SHP77 treated with DMSO at 0.1 percent for 48 hours (cell line): ENCODE results near the gene HNRNPL.
A peak's percentile ranks its signal among the peaks of the same experiment; 100 is the strongest.
"Not testable (repeated sequence)": the region's sequence is repeated elsewhere in the genome, so short reads cannot be mapped to it uniquely, and the experiment has no call there.

Experiments
- DNase-seq: peaks from one replicate; lab custom pipeline; 2025; lab: John Stamatoyannopoulos, UW

The HNRNPL gene

DNA sequence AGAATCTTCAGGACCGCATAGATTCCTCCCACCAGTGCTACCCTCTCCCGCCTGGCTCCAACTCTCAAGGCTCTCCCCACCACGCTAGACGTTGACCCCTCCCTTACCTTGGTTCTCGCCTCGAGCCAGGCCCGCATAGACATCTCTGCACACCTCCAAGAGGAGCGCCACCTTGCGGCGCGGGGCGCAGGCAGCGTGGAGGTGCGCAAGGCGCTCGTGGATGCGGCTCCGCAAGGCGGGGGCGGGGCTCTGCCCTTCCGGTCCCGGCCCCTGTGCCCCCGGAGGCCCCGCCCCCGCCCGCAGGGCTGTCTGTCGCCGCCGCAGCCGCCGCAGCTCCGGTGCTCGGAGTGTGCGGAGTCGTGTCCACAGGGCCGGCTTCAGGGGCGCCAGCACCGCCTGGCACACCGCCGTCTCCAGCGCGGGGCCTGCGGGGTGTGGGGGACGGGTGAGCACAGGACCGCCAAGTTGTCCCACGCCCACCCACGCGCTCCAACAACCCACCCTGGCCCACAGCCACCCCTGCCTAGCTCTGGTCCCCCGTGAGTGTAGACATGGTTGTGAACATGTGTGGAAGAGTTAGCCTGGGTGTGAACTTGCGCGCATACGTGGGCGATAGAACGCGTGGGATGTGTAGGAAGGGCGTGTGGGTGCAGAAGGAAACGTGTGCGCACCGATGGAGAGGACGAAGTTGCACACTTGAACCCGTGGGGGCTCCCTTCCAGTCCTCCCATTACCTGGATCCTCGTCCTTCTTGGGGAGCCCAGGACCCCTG lies 20.2 kb upstream of the HNRNPL start:
- peak; percentile 91 for DNase-seq

DNA sequence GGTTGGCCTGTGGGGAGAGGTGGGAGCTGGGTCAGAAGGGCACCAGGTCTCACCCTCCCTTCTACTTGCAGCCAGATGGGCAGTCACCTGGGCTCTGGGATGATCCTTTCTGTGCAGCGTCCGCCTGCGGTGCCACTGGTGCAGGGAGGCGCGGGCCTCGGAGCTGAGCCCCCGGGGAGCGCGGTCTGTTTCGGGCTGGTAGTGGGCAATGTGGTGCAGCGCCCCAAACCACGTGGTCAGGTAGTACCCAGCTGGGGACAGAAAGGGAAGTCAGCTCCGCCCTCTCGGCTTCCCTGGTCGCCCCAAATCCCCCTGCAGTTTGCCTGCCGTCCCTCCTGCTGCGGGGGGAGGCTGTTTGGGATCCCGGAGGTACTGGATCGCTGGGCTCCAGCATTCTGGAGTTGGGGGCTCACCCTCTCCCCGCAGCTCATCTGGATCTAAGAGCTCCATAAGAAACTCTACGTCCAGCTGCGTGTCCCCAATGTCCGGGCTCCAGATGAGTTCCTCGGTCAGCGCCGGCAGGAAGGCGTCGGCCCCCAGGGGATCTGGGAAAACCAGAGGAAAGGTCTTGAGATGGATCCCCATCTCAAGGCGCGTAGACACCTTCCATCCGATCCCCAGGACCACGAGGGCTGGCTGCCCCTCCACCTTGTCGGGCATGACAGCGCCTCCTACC lies 19.5 kb upstream of the HNRNPL start:
- no peak for DNase-seq

DNA sequence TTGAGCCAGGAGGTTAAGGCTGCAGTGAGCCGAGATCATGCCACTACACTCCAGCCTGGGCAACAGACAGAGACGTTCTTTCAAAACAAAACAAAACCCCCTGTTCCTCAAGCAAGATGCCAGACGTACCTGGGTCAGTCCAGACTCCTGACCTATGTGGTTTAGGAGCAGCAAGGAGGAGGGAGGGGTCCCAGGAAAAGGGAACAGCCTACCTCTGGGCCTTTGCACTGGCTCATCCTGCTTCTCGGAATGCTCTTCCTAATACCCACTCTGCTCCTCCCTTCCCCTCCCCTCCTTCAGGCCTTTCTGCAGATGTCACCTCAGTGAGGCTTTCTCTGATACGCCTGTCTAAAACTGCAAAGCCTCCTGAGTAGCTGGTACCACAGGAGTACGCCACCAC lies 18.8 kb upstream of the HNRNPL start:
- DNase-seq = no peak

DNA sequence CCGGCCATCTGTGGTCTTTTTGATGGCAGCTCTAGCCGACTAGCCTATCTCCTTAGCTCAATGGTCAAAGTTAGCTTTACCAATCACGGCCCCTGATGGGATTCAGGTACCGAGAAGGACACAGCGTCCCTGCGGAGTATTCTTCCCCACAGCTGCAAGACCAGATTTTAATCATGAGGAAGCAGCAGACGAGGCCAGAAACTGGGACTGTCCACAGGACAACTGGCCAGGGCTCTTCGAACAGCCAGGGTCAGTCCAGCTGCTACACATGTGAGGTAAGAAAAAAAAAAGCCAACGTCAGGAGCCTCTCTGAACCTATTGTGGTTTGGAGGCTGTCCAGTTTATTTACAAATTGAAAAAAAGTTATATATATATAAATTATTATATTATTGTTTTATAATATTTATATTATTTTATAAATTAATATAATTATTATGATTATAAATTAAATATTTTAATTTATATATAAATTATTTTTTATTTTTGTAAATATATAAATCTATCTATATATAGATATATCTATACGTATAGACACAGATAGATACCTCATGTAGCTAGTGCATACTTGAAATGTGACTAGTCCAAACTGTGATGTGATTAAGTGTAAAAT lies 17.5 kb upstream of the HNRNPL start:
- no peak for DNase-seq

DNA sequence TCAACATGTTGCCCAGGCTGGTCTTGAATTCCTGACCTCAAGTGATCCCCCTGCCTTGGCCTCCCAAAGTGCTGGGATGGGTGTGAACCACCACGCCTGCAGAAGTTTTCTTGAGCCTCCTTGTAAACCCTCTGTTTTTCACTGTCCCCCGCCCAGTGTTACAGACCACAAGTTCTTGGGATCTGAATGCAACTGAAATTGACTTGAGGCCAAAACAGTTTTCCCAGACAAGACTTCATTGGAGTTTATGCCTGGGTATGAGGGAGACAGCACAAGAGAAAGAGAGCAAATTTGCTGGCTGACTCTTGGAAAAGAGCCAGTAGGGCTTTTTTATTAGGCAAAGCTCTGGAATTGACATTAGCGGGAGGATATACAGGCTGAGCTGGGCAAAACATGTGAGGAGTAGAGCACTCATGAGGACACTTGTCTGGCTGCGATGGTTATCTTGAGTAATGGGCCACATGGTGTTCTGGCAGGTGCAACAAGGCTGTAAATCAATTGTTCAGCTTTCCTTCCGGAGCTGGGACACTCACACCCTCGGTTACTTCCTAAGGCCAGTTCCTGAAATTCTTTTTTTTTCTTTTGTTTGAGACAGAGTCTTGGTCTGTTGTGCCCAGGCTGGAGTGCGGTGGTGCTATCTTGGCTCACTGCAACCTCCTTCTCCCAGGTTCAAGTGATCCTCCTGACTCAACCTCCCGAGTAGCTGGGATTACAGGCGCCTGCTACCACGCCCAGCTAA lies 12.7 kb upstream of the HNRNPL start:
- DNase-seq = peak; percentile 94

DNA sequence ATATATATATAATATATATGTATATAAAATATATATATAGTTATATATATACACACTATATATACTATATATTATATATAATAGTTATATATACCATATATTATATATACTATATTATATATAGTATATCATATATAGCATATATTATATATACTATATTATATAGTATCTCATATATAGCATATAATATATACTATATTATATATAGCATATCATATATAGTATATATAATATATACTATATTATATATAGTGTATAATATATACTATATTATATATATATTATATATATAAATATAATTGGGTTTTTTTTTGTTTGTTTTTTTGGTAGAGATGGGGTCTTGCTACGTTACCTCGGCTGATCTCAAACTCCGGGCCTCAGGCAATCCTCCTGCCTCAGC lies 11.6 kb upstream of the HNRNPL start:
- DNase-seq = no peak

DNA sequence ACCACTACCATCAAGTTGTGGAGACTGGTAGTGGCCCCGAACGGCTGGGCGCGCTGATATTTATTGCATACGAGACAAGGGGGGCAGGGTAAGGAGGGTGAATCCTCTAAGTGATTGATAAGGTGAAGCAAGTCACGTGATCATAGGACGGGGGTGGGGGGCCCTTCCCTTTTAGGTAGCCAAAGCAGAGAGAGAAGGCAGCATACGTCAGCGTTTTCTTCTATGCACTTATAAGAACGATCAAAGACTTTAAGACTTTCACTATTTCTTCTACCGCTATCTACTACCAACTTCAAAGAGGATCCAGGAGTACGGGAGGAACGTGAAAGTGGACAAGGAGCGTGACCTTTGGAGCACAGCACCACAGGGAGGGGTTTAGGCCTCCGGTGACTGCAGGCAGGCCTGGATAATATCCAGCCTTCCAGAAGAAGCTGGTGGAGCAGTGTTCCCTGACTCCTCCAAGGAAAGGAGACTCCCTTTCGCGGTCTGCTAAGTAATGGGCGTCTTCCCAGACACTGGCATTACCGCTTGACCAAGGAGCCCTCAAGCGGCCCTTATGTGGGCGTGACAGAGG lies 9.9 kb upstream of the HNRNPL start:
- not testable (repeated sequence) for DNase-seq

DNA sequence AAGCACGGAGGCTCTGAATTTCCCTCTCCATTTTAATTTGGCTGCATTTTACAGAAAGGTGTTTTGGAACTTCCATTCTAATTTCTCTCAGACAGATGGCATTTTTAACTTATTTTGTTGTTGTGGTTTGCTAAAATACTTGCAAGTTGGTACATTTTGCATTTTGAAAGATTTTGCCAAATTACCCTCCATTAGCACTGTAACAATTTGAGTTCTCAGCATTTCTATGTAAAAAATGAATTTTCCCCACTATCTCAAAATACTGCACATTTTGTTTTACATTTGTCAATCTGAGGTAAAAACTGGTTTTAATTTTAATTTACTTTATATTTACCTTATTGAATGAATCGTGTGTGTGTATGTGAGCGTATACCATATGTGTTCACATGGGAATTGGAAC lies 7.0 kb upstream of the HNRNPL start:
- DNase-seq = no peak

DNA sequence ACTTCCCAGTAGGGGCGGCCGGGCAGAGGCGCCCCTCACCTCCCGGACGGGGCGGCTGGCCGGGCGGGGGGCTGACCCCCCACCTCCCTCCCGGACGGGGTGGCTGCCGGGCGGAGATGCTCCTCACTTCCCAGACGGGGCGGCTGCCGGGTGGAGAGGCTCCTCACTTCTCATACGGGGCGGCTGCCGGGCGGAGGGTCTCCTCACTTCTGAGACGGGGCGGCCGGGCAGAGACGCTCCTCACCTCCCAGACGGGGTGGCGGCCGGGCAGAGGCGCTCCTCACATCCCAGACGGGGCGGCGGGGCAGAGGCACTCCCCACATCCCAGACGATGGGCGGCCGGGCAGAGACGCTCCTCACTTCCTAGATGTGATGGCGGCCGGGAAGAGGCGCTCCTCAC lies 6.0 kb upstream of the HNRNPL start:
- DNase-seq = not testable (repeated sequence)

DNA sequence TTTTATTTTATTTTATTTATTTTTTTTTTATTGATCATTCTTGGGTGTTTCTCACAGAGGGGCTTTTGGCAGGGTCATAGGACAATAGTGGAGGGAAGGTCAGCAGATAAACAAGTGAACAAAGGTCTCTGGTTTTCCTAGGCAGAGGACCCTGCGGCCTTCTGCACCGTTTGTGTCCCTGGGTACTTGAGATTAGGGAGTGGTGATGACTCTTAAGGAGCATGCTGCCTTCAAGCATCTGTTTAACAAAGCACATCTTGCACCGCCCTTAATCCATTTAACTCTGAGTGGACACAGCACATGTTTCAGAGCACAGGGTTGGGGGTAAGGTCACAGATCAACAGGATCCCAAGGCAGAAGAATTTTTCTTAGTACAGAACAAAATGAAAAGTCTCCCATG lies 5.2 kb upstream of the HNRNPL start:
- DNase-seq = not testable (repeated sequence)

DNA sequence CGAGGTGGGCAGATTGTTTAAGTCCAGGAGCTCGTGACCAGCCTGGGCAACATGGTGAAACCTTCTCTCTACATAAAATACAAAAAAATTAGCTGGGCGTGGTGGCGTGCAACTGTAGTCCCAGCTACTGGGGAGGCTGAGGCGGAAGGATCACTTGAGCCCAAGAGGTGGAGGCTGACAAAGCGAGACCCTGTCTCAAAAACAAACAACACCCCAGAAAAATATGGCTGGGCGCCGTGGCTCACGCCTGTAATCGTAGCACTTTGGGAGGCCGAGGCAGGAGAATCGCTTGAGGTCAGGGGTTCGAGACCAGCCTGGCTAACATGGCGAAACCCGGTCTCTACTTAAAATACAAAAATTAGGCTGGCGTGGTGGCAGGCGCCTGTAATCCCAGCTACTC lies 3.4 kb upstream of the HNRNPL start:
- no peak for DNase-seq

DNA sequence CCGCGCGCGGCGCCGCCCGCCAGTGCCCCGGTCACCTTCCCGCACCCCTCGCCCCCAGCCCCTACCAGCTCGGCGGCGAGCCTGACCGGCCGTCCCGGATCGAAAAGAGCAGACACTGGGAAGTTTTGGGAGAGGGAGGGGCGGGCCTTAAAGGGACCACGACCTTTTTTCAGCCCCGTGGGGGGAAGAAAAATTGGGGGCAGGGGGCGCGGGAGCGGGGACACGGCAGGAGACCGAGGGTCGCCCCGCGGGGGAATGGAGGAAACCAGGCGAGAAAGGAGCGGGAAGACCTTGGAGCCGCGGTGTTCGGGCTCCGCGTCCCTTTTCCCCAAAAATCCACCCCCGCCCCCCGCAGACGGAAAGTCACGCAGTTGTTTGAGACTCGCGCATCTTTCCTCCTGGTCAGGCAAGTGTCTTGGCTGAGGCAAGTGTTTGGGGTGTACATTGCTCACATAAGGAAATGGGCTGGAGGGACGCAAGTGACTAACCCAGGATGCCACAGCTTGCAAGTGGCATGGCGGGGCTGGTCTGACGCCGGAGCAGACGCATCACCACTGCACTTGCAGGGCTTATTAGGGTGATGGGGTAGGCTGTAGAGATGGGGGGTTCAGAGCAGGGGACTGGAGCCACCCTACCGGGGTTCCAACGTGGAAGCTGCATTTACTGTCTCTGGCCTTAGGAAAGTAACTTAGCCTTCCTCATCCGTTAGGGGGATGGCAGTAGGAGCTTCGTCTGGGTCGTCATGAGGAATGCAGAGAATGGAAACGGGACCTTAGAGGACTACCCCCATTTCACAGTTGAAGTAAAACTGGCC lies 2.7 kb upstream of the HNRNPL start:
- DNase-seq = no peak

DNA sequence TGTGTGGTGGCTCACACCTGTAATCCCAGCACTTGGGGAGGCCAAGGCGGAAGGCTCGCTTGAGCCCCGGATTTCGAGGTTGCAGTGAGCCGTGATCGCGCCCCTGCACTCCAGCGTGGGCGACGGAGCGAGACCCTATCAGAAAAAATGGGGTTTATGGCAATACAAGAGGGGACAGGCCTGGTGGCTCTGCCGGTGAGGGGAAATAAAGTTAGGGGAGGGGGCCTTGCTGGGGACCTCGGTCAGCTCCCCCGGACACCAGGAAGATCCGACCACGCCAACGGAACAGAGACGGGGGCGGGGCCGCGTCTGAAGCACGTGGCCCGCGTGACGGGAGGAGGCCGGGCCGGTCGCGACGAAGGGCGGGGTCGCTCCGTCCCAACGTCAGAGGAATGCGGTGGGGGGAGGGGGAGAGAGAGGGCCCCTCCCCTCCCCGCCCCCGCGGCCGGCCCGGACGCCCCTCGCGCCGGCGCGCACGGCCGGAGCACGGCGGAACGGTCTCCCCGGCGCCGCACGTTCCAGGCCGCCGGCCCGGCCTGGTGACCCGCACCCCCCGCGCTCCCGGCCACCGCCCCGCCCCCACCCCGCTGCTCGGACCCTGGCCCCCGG lies 1.9 kb upstream of the HNRNPL start:
- peak; percentile 77 for DNase-seq

DNA sequence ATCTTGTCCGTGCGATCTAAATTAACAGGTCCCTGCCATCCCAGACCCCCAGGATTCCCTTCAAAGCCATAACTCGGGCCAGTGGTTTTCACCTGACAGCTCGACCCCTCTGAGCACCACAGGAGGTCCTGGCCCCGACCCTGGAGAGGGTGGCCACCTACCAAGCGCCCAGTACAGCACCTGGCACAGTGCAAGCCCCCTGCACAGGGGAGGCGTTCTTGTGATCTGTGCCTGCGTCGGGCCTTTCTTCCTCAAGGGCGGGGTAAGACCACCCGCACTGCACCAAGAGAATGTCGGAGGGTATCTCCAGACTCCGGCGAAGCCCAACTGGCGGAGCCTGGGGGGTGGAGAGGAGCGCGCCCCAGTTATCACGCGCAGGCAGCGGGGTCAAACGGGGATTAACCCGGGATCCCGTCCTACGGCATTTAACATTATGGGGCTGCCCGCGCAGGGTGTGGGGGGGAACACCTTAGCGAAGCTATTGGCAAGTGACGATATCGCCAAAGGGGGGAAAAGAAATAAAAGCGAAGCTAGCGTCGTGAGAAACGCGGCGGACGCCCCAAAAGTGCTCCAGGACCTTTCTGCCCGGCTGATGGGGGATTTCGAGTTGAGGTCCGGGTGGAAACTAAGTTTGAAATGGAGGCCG lies 1.3 kb upstream of the HNRNPL start:
- no peak for DNase-seq

DNA sequence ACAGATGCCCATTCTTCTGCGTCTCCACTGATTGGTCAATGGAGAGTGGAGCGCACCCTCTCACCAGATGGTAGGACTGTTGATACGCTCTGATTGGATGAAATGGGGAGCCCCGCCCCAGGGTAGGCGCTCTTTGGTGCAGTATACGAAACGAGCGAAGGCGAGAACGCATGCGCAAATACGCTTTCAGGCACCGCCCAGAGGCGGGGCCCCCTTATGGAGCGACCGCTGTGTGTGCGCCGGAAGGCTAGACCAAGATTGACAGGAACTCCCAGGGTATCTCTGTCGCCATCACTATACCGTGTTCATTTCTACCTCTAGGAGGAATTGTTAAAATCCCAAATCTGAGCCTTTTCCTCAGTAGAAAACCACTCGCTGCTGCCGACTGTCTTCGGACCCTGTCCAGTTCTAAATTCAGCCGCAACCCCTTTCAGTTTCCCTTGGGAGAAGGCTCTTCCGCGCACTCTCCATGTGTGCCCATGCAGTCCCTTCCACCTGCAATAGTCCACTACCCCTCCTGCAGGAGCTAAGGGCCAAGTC lies 720 bp upstream of the HNRNPL start:
- peak; percentile 80 for DNase-seq

DNA sequence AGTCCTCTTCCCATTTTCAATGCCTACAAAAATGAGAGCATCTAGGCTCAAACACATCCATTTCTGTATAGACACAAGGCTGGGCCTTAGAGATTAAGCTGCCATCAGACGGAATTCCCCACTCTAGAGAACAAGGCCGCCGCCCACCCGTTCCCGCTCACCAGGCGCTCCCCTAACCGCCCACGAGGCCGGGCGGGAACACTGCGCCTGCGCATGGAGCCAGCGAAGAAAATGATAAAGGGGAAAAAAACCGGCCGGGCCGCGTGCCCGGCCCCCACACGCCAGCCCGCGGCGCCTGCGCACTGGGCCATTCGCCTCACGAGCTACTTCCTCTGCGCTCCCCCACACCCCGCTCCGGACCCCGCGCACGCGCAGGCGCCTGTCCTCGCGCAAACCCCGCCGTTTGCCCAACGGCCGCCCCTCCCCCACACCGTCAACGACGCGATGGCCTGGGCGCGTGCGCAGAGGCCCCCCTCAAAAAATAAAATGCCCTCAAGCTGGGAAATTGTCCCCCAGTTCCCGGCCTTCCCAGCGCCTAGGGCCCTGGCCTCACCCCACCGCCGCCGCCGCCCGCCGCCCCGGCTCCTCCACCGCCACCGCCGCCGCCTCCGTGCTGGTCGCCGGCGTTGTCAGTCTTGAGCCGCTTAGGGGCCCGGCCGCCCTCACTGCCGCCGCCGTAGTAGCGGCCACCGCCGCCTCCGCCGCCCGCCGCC lies 483 bp downstream of the HNRNPL start:
- peak; percentile 84 for DNase-seq

DNA sequence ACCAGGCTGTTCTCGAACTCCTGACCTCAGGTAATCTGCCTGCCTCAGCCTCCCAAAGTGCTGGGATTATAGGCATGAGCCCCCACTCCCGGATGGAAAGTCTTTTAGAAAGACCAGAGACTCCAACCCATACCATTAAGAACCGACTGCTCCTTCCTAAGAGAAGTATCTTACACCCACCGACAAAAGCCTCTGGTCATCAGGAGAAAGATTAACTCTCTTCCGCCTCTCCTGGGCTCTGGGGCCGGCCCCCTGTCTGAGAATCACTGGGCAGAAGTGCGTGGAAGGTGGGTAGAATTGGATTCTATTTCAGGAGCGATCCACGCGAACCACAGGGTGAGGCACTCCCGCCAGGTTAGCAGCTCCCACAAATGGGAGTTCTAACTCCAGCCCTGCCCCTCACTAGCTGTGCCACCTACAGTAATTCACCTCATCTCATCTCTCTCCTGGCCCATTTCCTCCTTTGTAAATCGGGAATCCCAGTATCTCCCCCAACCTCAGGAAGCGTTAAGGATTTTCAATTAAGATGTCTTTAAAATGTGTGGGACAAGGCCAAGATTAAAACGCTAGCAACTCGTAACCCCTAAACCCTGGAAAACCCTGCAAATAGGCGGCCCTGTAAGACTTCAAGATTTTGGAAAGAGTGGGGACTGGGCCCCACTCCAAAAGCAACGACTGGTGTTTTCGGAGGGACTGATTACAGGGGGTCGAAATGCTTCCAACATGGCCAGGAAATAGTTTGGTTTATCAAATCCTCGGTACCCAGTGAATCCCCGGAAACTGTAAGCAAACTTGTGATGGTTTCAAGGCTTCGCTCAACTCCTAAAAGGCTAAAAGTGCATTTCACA lies 1.3 kb downstream of the HNRNPL start:
- no peak for DNase-seq

DNA sequence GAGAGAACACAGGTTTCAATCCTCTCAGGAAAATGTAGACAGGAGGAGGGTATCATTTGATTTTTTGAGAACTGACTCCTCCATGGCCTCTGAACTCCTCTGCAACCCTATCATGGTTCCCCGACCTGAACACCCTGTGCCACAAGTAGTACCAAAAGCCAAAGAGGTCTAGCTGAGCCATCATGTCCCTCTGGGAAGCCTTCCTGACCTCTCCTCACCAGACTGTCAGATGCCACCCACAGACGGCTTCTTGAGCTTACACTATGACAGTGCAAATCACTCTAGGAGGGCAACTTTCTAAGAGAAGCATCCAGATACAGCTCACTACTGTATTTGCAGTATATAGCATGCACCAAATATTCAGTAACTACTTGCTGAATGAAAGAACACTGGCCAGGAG lies 3.7 kb downstream of the HNRNPL start:
- DNase-seq = no peak
